HG02763 (cell line): ENCODE measurements around the gene ZNF77.
A peak's percentile ranks its signal among the peaks of the same experiment; 100 is the strongest.
"Not testable (repeated sequence)": the region's sequence is repeated elsewhere in the genome, so short reads cannot be mapped to it uniquely, and the experiment has no call there.

ENCODE experiments used
- ATAC-seq: cut with Tn5 transposase; IDR thresholded peaks from one replicate; pipeline ENCODE4 v1.9.1; 2021; ENCODE audit warnings: mild to moderate bottlenecking, moderate library complexity; ENCODE audit not compliant: unreplicated experiment

Gene ZNF77

DNA sequence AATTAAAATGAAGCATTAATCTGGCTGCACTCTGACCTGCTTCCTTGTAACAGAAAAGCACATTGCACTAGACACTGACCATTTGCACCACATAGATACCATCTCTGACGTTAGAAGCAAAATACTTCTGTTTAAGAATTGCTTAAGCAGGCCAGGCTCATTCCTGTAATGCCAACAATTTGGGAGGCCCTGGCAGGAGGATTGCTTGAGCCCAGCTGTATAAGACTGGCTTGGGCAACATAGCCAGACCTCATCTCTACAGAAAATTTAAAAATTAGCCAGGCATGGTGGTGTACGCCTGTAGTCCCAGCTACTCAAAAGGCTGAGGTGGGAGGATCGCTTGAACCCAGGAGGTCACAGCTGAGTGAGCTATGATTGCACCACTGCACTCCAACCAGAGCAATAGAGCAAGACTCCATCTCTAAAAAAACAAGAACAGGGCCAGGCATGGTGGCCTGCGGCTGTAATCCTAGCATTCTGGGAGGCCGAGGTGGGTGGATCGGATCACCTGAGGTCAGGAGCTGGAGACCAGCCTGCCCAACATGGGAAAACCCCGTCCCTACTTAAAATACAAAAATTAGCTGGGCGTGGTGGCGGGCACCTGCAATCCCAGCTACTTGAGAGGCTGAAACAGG is 25.5 kb upstream of the ZNF77 start:
- ATAC-seq: no peak

DNA sequence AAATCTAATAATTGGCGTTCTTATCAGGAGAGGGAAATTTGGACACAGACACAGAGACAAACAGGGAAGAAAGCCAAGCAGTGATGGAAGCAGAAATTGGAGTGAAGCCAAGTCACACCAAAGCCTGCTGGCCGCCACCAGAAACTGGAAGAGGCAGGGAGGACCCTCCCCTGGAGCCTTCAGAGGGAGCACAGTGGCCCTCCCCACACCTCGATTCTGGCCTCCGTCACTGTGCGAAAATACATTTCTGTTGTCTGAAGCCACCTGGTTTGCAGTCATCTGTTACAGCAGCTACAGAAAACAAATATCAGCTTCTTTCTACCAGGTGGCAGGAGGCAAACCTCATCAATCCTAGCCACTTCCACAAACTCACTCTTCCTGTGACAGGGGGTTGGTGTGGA is 24.3 kb upstream of the ZNF77 start:
- ATAC-seq: no peak

DNA sequence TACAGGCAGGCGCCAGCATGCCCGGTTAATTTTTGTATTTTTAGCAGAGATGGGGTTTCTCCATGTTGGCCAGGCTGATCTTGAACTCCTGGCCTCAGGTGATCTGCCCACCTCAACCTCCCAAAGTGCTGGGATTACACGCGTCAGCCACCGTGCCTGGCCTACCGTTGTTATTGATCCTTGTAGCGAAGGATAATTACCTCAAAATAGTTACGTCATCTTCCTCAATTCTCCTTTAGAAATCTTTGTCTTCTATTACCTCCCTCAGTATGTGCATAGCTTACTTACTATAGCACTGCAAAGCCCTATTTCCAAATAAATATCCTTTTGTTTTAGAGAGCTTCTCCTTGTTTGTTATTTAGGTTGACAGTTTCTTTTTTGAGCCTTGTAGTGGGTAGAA is 23.2 kb upstream of the ZNF77 start:
- no peak for ATAC-seq

GRCh38 chr19:2964874-2965273 is 20.1 kb upstream of the ZNF77 start:
- ATAC-seq: no peak

- not testable (repeated sequence) for ATAC-seq
Observed at GRCh38 chr19:2963631-2964030, 18.9 kb upstream of the ZNF77 start.

GRCh38 chr19:2963122-2963521 is 18.4 kb upstream of the ZNF77 start:
- no peak for ATAC-seq

GRCh38 chr19:2962018-2962670 is 17.4 kb upstream of the ZNF77 start:
- no peak for ATAC-seq

GRCh38 chr19:2960120-2960519 is 15.3 kb upstream of the ZNF77 start:
- no peak for ATAC-seq

- ATAC-seq: no peak
Observed at GRCh38 chr19:2957160-2957559, 12.4 kb upstream of the ZNF77 start.

DNA sequence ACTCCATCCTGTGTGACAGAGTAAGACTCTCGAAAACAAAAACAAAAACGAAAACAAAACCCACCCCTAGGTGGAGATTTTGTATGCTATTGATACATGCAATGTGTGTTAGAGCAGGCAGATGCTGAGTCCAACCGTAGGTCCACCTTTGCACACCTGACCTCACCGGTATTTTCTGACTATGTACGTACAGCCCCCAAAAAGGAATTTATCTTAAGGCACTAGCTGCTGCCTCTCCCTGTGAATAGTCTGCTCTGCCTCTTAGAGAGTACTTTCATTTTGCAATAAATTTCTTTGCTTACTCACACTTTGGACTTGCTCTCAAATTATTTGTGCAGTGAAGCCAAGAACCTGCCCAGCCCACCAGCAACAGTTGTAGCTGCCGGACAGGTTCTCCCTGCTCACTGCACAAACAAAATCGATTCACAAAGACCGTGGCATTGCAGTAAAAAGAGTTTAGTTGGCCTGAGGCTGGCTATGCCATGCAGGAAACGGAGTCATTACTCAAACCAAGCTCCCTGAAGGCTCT is 8.2 kb upstream of the ZNF77 start:
- no peak for ATAC-seq

- ATAC-seq: peak; percentile 95
Observed at GRCh38 chr19:2950286-2951124, 5.7 kb upstream of the ZNF77 start.

GRCh38 chr19:2949939-2950285 is 5.1 kb upstream of the ZNF77 start:
- no peak for ATAC-seq

GRCh38 chr19:2945575-2946184 is 909 bp upstream of the ZNF77 start:
- ATAC-seq: no peak

DNA sequence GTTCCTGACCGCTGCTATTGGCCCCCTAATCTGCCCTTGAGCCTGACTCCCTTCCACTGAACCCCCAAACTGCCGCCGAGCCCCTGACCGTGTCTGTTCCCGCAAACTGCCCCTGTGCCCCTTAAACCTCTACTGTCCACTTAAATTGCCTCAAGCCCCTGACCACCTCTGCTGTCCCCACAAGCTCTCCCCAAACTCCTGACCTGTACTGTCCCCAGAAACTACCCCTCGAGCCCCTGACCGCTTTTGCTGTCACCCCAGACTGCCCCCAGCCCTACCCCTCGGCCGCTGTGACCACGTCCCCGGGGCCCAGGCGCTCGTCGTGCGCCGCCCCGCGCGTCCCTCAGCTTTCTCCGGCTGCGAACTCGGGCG is 382 bp downstream of the ZNF77 start:
- no peak for ATAC-seq

GRCh38 chr19:2942928-2943640 is 1.7 kb downstream of the ZNF77 start:
- no peak for ATAC-seq

DNA sequence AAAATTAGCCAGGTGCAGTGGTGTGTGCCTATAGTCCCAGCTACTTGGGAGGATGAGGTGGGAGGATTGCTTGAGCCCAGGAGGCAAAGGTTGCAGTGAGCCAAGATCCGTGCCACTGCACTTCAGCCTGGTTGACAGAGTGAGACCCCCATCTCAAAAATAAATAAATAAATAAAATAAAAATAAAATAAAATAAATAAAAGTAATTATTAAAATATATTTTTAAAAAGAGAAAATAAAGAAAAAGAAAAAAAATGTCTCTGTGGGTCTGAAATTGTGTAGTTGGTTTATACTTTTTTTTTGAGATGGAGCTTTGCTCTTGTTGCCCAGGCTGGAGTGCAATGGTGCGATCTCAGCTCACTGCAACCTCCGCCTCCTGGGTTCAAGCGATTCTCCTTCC is 8.9 kb downstream of the ZNF77 start:
- ATAC-seq: not testable (repeated sequence)

DNA sequence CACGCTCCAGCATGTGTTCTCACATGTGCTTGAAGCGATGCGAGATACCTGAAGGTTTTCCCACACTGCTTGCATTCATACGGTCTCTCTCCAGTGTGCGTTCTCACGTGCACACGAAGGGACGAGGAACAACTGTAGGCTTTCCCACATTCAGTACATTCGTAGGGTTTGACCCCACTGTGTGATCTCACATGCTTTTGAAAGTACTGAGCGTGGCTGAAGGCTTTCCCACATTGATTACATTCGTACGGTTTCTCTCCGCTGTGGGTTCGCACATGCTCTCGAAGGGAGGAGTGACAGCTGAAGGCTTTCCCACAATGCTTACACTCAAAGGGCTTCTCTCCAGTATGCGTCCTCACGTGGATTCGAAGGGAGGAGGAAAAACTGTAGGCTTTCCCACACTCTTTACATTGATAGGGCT is 11.3 kb downstream of the ZNF77 start:
- ATAC-seq: no peak

GRCh38 chr19:2927032-2927430 is 17.7 kb downstream of the ZNF77 start:
- no peak for ATAC-seq

DNA sequence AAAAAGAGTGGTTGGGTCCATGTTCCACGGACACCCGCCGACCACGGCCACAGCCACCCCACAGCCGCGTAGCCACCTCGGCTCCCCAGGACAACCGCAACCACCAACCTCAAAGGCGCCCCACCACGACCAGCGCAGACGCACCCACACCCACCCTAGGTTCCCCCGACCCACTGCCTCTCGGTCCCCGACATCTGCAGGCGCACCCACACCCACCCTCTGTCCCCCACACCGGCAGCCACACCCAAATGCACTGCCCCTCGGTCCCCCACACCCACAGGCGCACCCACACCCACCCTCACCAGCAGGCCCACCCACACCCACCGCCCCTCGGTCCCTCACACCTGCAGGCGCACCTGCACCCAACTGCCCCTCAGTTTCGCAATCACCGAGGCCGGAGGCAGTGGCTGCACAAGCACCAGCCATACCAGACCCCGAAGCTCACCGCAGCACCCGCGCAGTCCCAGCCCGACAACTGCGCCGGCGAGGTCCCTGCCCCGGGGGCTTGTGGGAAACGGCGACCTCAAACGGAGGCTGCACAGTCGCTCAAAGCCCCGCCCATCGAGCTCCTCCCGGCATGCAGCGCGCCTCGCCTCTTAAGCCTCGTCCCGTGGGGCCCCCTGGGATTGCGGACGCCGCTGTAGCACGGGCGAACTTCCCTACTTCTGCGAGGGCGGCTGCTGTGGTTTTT is 18.3 kb downstream of the ZNF77 start:
- no peak for ATAC-seq

- no peak for ATAC-seq
Observed at GRCh38 chr19:2923510-2923909, 21.3 kb downstream of the ZNF77 start.
